ENCODE measurements around the gene MAPKBP1. TPM values are rescaled to one million over a fixed set of nuclear protein-coding genes. Genes with fewer than 3 reads are reported as not detected.

MAPKBP1 gene
- total RNA-seq, 1 donor from 2014 or later: 26.1 TPM

DNA sequence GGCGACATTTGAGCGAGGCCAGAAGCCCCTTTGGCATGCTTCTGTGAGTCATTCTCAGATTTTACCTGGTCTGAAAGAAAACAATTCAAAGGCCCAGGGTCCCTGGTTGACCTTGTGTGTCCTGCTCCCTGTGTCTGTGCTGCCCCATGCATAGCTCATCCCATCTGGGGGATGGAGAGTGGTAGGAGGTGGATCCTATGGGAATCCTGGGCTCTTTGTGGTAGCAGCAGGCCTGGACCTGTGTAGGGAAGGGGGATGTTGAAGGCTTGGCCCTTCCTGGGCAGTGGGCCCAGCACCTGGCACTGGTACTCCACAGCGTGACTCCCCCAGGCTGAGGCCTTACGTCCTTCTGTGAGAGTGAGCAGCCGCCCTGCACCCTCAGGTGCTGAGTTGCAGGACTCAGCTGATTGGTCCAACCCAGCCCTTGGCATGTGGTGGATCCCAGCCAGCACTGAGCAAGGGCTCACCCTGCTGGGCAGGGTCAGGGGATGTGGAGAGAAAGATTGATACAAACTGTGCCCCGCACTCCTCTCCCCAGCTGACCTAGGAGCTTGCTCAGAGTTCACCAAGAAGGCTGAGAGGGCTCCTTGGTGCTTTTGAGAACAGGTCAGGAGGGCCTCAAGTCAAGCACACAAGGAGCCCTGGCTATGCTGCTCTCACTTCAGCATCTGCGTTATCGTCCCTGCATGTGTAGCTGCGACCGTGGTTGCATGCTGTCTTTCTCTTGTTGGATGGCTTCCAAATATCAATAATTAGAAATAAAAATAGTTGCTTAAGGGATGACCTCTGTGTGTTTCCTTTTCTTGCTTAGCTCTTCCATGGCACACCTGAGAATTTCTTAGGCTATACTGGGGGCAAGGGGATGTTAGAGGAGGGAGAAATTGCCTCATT, 32.3 kb downstream of the MAPKBP1 start:
- peak; percentile 74 for ATAC-seq

DNA sequence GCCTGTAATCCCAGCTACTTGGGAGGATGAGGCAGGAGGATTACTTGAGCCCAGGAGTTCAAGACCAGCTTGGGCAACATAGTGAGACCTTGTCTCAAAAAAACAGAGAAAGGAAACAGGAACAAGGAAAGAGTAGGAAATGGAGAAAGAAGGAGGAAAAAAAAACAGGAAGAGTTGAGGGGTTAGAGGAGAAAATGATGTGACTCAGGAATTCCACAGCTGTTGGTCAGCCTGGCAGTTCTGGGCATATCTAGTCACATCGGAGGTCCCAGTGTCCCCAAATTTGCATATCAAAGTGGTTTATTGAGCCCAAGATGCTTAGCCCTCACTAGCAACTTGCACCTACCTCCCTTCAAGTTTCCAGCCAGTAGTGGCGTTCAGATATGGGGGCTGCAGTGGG, 34.8 kb downstream of the MAPKBP1 start:
- no peak for ATAC-seq

DNA sequence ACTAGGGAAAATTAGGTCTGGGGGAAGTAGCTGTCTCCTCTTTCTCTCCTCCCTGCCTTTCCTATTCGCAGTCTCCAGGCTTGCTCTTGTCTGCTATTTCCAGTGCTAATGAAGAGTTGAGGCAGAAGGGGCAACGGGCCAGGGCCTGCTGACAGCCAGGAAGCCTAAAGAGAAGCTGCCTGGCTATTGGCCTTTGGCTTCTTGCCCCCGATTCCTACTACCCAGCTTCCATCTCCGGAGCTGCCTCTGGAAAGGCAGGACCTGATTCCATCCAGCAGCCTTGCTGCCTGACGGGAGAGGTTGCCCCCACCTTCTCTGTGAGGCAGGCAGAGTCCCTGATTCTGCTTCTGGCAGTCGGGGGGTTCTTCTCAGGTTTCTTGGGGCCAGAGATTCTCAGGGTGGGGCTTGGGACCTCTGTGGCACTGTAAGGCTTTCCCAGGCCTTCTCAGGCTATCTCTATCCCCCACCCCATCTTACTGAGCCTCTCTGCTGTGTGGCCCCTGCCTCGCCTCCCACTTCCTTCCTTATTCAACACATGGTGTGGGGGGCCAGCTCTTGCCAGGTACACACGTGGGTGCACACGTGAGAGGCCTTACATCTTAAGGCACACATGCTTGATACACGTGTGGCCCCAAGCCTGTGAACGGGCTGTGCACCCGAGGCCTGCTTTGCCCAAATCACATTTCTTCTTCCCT, 35.4 kb downstream of the MAPKBP1 start:
- ATAC-seq: no peak

DNA sequence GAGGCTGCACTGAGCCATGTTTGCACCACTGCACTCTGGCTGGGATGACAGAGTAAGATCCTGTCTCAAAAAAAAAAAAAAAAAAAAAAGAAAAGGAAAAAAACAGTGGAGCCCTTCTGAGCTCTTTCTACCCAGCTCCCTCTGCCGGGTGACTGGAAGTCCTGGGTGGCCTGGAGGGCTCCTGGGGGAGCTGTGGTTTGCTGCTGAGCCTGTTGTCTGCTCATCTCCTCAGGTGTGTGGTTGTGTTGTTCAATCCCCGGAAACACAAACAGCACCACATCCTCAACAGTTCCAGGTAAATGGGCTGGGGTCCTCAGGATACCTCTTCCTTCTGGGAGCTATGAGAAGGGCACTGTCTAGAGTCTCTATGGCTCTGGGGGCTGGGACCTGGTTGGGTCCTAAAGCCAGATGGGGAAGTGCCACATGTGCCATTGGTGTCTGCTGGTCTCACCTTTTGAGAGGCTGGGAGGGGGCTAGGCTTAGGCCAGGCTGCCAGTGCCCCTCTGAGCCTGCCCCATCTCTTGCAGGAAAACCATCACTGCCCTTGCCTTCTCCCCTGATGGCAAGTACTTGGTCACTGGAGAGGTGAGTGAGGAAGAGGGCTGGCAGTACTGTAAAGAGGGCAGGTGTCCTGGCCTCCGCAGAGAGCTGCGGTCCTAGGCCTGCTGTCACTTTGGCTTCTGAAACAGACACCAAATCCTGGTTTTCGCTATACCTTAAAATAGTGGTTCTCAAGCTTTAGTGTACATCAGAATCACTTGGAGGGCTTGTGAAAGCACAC, 36.6 kb downstream of the MAPKBP1 start:
- ATAC-seq: no peak

DNA sequence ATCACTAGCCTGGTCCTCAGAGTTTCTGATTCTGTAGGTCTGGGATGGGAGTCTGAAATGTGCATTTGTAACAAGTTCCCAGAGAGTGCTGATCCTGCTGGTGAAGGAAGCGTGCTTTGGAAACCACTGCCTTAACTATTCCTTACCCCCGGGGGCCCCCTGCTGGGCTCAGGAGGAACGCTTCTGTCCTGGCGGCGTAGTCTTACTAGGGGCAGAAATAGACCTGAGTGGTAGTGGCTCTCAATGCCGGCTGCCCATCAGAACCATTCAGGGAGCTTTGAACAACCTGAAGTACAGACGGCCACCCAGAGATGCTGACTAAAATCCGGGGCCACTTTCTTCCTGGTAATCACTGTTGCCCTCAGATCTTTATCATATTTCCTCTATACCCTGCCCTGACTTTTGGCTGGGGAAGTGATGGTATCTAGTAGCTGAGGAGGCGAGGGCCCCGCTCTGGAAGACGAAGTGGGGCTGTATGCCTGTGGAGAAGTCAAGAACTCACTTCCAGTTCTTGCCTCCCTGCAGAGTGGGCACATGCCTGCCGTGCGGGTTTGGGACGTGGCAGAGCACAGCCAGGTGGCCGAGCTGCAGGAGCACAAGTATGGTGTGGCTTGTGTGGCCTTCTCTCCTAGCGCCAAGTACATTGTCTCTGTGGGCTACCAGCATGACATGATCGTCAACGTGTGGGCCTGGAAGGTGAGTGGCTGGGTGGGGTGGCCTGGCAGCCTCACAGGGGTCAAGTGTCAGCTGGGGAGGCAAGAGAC, 37.3 kb downstream of the MAPKBP1 start:
- ATAC-seq: peak; percentile 72

DNA sequence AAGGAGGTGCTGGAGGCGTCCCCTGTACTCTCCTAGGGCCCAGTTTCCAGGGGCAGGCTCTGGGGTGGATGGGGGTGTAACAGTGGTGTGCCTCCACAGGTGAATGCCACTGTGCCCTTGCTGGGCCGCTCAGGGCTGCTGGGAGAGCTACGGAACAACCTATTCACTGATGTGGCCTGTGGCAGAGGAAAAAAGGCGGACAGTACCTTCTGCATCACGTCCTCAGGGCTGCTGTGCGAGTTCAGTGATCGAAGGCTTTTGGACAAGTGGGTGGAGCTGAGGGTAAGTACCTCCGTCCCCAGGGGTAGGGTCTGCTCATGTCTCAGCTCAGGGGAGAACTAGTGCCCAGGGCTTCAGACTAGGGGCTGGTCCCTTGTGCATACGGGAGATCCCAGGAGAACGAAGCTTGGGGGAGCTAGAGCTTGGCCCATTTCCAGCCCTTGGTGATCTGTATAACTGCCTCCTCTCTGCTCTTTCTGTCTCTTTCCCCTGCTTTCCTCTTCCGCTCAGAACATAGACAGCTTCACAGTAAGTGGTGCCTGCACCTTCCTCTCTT, 38.6 kb downstream of the MAPKBP1 start:
- no peak for ATAC-seq

DNA sequence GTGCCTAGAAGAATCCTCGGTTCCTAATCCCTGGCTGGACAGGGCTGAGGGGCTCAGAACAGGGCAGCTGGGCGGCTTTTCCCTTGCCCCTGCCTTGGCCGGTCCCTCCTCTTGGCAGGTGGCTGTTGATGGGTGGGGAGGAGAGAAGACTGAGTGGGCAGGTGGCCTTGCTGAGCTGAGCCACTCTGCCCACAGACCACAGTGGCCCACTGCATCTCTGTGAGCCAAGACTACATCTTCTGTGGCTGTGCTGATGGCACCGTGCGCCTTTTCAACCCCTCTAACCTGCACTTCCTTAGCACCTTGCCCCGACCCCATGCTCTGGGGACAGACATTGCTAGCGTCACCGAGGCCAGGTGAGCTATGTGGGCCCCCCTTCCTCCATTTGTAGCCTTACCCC, 39.1 kb downstream of the MAPKBP1 start:
- ATAC-seq: no peak

DNA sequence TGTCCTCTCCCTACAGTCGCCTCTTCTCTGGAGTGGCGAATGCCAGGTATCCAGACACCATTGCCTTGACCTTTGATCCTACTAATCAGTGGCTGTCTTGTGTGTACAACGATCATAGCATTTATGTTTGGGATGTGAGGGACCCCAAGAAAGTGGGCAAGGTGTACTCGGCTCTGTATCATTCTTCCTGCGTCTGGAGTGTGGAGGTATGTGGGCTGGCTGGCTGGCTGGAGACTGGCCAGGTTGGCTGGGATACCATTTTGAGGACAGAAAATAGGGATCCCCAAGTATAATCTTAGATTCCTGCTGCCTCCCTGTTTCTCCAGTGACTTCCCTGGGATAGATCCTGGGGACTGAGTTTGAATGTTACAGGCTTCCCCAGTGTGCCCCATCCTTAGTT, 40.2 kb downstream of the MAPKBP1 start:
- ATAC-seq: no peak

DNA sequence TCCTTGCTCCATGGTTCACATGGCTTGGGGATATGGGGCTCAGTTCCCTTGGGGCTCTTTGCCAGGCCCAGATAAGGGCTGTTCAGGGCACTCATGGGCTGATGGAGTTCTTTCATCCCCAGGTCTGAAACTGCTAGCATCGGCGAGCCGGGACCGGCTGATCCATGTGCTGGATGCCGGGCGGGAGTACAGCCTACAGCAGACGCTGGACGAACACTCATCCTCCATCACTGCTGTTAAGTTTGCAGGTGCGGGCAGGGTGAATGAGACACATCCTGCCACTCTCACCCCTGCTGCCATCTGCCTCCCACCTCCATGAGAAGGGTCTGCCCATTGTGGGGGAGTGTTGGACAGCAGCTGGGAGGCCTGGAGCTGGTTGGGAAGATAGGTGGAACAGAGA, 42.5 kb downstream of the MAPKBP1 start:
- ATAC-seq: no peak

DNA sequence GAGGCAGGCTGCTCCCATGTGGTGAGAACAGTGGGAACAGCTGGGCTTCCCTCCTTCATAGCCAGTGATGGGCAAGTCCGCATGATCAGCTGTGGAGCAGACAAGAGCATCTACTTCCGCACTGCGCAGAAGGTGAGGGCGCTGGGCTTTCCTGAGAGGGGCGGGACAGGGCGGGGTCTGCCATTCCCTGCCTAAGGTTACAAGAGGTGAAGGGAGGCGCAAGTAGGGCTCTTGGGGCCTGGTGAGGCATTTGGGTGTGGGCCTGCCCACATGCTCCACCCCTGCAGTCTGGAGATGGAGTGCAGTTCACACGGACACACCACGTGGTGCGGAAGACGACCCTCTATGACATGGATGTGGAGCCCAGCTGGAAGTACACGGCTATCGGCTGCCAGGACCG, 43.0 kb downstream of the MAPKBP1 start:
- ATAC-seq: no peak

DNA sequence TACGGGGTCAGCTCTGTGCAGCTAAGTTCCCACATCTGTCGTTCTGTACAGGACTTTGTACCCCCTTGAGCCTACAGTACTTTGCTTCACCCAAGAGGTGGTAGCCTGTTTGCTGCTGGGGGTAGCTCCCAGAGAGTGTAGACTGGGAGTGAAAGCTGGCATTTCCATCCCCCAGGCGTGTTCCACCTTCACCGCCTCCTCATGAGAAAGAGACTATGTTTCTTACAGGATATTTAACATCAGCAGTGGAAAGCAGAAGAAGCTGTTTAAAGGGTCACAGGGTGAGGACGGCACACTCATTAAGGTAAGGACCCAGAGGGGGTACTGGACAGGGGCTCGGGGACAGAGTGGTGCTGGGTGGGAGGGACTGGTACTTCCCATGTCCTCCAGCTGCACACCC, 43.5 kb downstream of the MAPKBP1 start:
- ATAC-seq: no peak

DNA sequence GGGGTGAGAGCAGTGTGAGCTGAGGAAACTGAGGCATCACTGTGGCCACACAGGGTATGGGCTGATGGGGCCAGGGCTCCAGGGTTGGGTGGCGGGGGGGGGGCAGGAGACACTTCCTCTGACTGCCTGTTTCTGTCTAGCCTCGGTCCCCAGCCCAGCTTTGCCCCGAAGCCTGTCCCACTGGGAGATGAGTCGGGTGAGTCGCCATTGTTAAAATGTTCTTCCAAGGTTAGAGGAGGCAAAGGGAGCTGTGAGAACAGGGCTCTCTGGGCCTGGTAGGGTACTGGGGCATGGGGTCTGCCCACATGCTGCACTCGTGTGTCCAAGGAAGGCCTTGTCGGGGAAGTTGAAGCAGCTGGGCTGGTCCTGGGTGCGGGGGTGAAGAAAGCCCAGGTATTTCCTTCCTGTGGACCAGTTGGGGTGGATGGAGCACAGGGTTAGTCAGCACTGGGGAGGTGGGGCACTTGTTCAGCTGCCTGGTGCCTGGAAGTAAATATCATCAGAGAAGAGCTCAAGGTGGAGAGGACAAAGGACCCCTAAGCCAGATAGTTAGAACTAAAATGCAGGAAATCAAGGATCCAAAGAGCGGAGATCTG, 45.3 kb downstream of the MAPKBP1 start:
- ATAC-seq: peak; percentile 40

DNA sequence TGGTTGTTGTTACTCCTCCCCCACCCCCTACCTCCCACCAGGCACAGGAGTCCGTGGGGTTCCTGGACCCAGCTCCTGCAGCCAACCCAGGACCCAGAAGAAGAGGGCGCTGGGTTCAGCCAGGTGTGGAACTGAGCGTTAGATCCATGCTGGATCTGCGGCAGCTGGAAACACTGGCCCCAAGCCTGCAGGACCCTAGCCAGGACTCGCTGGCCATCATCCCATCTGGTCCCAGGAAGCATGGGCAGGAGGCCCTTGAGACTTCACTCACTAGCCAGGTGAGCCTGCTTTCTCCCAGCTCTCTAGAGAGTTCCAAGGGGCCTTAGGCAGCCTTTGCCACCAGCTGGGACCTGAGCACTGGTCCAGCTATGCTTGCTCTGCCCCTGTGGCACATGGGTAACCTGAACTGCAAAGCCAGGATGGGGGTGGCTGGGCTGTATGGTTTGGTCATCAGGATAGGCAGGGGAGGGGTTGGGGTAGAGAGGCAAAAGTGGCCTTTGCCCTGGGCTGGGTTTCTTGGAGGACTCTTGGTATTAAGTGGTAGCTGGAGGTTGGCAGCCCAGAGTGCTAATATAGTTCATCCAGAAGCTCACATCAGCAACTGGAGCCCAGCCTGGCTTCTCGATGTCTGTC, 46.6 kb downstream of the MAPKBP1 start:
- ATAC-seq: no peak

DNA sequence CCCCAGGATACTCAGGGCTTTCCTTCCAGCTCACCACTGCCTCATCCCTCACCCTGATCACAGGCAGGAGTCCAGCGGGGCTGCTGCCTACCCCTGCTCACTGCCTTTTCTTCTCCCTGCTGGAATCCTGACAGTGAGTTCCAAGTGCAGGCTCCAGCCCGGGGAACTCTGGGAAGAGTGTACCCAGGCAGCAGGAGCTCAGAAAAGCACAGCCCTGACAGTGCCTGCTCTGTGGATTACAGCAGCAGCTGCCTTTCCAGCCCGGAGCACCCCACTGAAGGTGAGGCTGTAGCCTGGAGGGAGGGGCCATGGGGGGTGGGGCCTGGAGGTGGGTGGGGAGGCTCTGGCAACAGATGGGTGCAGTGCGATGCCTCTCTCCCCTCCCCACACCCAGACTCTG, 47.5 kb downstream of the MAPKBP1 start:
- ATAC-seq: no peak

DNA sequence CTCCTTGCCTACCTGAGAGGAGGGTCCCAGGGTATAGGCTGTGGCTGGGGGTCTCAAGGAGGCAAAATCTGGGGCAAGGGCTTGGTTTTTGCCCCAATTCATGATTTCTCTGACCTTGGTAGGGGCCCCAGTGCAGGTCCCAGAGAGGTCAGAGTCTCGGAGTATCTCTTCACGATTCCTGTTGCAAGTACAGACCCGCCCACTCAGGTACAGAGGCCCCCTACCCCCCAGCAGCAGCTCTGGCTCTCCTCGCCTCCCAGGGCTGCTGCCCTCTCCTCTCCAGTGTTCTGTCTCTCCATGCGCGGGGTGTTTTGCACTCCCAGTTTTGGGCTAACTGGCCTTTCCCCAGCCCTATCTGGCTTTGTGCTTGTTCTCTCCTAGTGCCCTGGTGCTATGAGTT, 48.2 kb downstream of the MAPKBP1 start:
- ATAC-seq: no peak

DNA sequence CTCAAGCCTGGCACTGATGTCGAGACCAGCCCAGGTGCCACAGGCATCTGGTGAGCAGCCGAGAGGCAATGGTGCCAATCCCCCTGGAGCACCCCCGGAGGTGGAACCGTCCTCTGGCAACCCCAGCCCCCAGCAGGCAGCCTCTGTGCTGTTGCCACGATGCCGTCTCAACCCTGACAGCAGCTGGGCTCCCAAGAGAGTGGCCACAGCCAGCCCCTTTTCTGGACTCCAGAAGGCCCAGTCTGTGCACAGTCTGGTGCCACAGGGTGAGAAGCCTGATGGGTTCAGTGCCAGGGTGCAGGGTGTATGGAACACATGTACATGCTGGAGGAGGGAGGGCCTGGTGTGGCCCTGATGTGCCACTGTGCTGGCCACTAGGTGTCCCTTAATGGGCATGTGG, 48.7 kb downstream of the MAPKBP1 start:
- ATAC-seq: no peak

DNA sequence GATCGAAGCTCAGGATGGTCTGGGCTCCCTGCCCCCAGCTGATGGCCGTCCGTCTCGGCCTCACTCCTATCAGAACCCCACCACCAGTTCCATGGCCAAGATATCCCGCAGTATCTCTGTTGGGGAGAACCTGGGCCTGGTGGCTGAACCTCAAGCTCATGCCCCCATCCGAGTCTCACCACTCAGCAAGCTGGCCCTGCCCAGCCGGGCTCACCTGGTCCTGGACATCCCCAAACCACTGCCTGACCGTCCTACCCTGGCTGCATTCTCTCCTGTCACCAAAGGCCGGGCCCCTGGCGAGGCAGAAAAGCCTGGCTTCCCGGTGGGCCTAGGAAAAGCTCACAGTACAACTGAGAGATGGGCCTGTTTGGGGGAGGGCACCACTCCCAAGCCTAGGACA, 49.2 kb downstream of the MAPKBP1 start:
- ATAC-seq: no peak

DNA sequence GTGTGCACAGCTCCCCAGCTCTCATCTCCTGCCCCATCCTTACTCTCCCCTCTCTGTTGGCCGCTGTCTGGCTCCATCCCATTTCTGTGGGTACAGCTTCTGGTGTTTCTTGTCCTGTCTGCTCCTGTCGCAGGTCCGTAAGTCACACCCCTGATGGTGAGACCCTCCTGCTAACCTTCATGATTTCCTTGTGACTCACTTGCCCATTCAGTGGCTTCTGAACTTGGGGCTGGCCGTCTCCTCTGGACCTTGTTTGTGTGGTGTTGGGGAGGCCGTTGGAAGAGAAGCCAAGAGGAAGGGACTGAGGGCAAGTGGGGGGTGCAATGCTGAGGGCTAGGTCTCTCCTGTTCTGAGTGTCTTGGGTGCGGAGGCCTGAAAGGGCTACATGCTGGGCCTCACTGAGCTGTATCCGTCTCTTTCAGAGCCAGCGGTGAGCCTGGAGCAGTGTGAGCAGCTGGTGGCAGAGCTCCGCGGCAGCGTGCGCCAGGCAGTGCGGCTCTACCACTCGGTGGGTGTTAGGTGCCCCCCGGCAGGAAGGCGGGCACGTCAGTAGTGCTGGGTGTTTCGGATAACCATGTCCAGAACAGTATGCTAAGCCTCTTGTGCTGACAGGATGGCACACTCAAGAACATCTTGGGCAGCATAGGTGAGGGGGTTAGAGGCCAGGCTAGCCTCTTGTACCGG, 49.9 kb downstream of the MAPKBP1 start:
- ATAC-seq: no peak

DNA sequence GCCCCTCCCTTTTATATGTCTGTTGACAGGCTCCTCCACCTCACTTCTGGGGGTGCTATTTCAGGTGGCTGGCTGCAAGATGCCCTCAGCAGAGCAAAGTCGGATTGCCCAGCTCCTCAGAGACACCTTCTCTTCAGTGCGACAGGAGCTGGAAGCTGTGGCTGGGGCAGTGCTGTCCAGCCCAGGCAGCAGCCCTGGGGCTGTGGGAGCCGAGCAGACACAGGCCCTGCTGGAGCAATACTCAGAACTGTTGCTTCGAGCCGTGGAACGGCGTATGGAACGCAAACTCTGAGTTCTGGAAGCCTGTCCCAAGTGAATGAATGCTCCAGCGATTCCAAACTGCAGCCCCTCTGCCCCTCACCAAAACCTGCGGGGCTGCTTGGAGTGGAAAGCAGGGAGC, 50.9 kb downstream of the MAPKBP1 start:
- no peak for ATAC-seq

Measured in esophagus mucosa (tissue), 1 donor.